Measurements from ENCODE around the gene TUG1. TPM values are rescaled to one million over a fixed set of nuclear protein-coding genes. Genes with fewer than 3 reads are reported as not detected.
A peak's percentile ranks its signal among the peaks of the same experiment; 100 is the strongest.

The TUG1 gene
- total and polyA plus RNA-seq, 9 of the 15 experiments (the other 6 are each of a cell fraction or from before 2014, with no cell fraction given): 24.7 to 132 (median 58.9) TPM

DNA sequence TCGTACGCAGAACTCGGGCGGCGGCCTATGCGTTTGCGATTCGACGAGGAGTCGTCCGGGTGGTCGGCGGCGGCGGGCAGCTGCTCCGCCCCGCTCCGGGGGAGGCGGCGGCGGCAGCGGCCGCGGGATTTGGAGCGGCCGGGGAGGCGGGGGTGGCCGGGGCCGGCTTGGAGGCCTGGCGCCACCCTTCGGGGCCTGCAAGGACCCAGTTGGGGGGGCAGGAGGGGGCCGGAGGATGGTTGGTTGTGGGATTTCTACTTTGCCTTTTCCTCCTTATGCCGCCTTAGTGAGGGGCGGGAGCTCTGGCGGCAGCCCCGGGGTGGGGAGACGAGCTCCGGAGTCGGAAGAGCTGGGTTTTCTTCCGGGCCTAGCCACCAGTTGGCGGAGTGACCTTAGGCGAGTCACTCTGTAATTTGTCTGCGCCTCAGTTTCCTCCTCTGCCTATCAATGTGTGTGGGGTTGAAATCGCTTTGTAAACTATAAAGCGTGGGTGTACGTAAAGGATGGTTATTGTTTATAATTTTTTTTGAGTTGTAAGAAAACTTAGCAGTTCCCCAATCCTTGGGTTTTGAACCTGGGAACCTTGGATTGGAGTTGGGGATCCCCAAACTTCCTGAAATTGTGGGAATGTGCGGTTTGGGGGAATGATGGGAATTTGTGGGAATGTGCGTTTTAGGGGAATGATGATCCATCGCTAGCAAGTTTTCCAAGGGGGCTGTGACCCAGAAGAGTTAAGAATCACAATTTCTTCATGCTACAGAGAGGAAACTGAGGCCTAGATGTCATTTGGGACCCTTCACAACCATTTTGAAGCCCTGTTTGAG, 679 bp downstream of the TUG1 start:
- no peaks in the 10 kb centered on the region for H3K27me3 ChIP-seq (ENCODE audit: control insufficient read depth in 2 of 2, insufficient read depth in 2 of 2, low read length in 2 of 2)
- in situ Hi-C loops (cut with MboI): no loop called here
- FAIRE-seq (peak; percentile 40), ATAC-seq (peak; percentile 62), DNase-seq (ENCODE audit: extremely low read depth in 1 of 4, low spot score in 3 of 4) (peak; percentile 56 to 66 (median 62))
- no peaks in the 10 kb centered on the region for H3K9me1 ChIP-seq (ENCODE audit: control insufficient read depth, insufficient read depth, low read length)
- H3K4me3 ChIP-seq: peak overlapping the region; percentile 90
- H3K27ac ChIP-seq (ENCODE audit: extremely low read depth, low read depth, low read length): peak overlapping the region; percentile 92
- H3K9ac ChIP-seq (ENCODE audit: insufficient read depth in 1 of 2, low read depth in 2 of 2, low read length in 2 of 2): peak overlapping the region; percentile 85 to 95
- H3K79me2 ChIP-seq (ENCODE audit: control insufficient read depth, insufficient read depth, low read length): peaks cover 98% of the 10 kb centered on the region
- intact Hi-C loops (cut with micrococcal nuclease): loop anchor here (2.0 to 5.0 kb wide), 2 partner anchors 93 to 115 kb away; no protein-coding TSS in a partner anchor
- peaks cover 16% of the 10 kb centered on the region; the same call in 1 of the 2 replicates for H4K20me1 ChIP-seq (replicated peaks; ENCODE audit: control insufficient read depth, insufficient read depth, low read length)
- CTCF ChIA-PET (ENCODE audit: low intra/inter-chr PET ratio): interaction anchor here (0.6 to 0.9 kb wide), 3 partner anchors 116 to 179 kb away, joined by 3 to 4 read pairs (median 3); no protein-coding TSS in a partner anchor
- 2% methylated on average over 24 of the region's 49 CpGs for WGBS (ENCODE audit: insufficient coverage, low coverage, missing lambda C conversion rate)
- POLR2A ChIA-PET: interaction anchor here (0.6 to 2.8 kb wide), 9 partner anchors 9 to 186 kb away, joined by 3 to 11 read pairs (median 4); partner anchors contain the start of gene SMTN
- peak overlapping the region; percentile 86 for H3K4me2 ChIP-seq (ENCODE audit: insufficient read depth, low read length)
- peaks cover 8% of the 10 kb centered on the region for H3K9me3 ChIP-seq (replicated peaks; ENCODE audit: control insufficient read depth, insufficient read depth, low read depth, low read length)
- BruUV-seq (replicated peaks): no TSS peak
- H3K4me1 ChIP-seq (replicated peaks in 1 of 2; ENCODE audit: control insufficient read depth in 2 of 2, insufficient read depth in 2 of 2, low read length in 2 of 2): peaks cover 7 to 17% of the 10 kb centered on the region in 2 experiments; a peak in 3 of 5 replicates
- H2AFZ ChIP-seq (ENCODE audit: low read depth, low read length): peak overlapping the region; percentile 74
- H3K36me3 ChIP-seq (ENCODE audit: control insufficient read depth, insufficient read depth, low read length): peaks cover 77% of the 10 kb centered on the region
- TF ChIP-seq CREB1 (IDR thresholded peaks at IDR 0.05): no peak
- TF ChIP-seq CREB1 (CRISPR knock-in tag; IDR thresholded peaks at IDR 0.05): no peak; the same call in 1 of the 2 replicates
- TF ChIP-seq, protein P1, sequence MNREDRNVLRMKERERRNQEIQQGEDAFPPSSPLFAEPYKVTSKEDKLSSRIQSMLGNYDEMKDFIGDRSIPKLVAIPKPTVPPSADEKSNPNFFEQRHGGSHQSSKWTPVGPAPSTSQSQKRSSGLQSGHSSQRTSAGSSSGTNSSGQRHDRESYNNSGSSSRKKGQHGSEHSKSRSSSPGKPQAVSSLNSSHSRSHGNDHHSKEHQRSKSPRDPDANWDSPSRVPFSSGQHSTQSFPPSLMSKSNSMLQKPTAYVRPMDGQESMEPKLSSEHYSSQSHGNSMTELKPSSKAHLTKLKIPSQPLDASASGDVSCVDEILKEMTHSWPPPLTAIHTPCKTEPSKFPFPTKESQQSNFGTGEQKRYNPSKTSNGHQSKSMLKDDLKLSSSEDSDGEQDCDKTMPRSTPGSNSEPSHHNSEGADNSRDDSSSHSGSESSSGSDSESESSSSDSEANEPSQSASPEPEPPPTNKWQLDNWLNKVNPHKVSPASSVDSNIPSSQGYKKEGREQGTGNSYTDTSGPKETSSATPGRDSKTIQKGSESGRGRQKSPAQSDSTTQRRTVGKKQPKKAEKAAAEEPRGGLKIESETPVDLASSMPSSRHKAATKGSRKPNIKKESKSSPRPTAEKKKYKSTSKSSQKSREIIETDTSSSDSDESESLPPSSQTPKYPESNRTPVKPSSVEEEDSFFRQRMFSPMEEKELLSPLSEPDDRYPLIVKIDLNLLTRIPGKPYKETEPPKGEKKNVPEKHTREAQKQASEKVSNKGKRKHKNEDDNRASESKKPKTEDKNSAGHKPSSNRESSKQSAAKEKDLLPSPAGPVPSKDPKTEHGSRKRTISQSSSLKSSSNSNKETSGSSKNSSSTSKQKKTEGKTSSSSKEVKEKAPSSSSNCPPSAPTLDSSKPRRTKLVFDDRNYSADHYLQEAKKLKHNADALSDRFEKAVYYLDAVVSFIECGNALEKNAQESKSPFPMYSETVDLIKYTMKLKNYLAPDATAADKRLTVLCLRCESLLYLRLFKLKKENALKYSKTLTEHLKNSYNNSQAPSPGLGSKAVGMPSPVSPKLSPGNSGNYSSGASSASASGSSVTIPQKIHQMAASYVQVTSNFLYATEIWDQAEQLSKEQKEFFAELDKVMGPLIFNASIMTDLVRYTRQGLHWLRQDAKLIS (CRISPR knock-in tag; IDR thresholded peaks at IDR 0.05): 0 out of 2 replicates have a peak, but pooled peaks have one; percentile 37
- 0 out of 2 replicates have a peak, but pooled peaks have one; percentile 3 for TF ChIP-seq CREM (IDR thresholded peaks at IDR 0.05; ENCODE audit: low read depth)
- TF ChIP-seq ZNF384 (IDR thresholded peaks at IDR 0.05; ENCODE audit: low read depth, low read length): no peak
- peak; percentile 9 for TF ChIP-seq PCBP1 (IDR thresholded peaks at IDR 0.05; ENCODE audit: low read depth, low read length, poor library complexity, severe bottlenecking)
- no peak for TF ChIP-seq SMARCB1 (IDR thresholded peaks at IDR 0.05; ENCODE audit: insufficient read length, low read depth)
- TF ChIP-seq CTCFL (IDR thresholded peaks at IDR 0.05; ENCODE audit: borderline replicate concordance, insufficient read depth, low read depth, low read length, poor library complexity, severe bottlenecking): peak; percentile 81
- no peak for TF ChIP-seq HNRNPUL1 (IDR thresholded peaks at IDR 0.05; ENCODE audit: low read length)
- 0 out of 2 replicates have a peak, but pooled peaks have one; percentile 27 for TF ChIP-seq NR2C1 (IDR thresholded peaks at IDR 0.05)
- no peak for TF ChIP-seq NR2C1 (tag; IDR thresholded peaks at IDR 0.05)
- 0 out of 2 replicates have a peak, but pooled peaks have one; percentile 20 for TF ChIP-seq ZFX (CRISPR knock-in tag; IDR thresholded peaks at IDR 0.05)
- TF ChIP-seq PHF8 (IDR thresholded peaks at IDR 0.05; ENCODE audit: borderline replicate concordance, low read length): peak; percentile 57; the same call in 1 of the 2 replicates
- no peak for TF ChIP-seq ELF1 (tag; IDR thresholded peaks at IDR 0.05)
- no peak for TF ChIP-seq XRCC5 (IDR thresholded peaks at IDR 0.05; ENCODE audit: low read depth, low read length)
